Upper lobe of right lung (tissue), 1 donor: ENCODE data around the gene GVQW3. TPM values are rescaled to one million over a fixed set of nuclear protein-coding genes. Genes with fewer than 3 reads are reported as not detected.
A peak's percentile ranks its signal among the peaks of the same experiment; 100 is the strongest.

Source experiments
- ATAC-seq: fragments of 200-7000 bp; cut with Tn5 transposase; one replicate; pipeline ENCODE4 v1.9.1; 2020; ENCODE audit warnings: mild to moderate bottlenecking, moderate library complexity
- DNase-seq: peaks from one replicate; pipeline ENCODE4 v3.0.0-alpha.2; 2020
- H3K27ac ChIP-seq: fragments of 200-600 bp; one replicate; pipeline ENCODE4 v1.8.0; 2022
- H3K27me3 ChIP-seq: fragments of 200-600 bp; one replicate; pipeline ENCODE4 v1.8.0; 2022; ENCODE audit warnings: mild to moderate bottlenecking
- H3K36me3 ChIP-seq: fragments of 200-600 bp; one replicate; pipeline ENCODE4 v1.8.0; 2022
- H3K4me1 ChIP-seq: fragments of 200-600 bp; one replicate; pipeline ENCODE4 v1.8.0; 2022
- H3K4me3 ChIP-seq: fragments of 200-600 bp; one replicate; pipeline ENCODE4 v1.8.0; 2022; ENCODE audit warnings: mild to moderate bottlenecking
- H3K9me3 ChIP-seq: fragments of 200-600 bp; one replicate; pipeline ENCODE4 v1.8.0; 2022
- CTCF ChIP-seq: fragments of 200-600 bp; IDR thresholded peaks from one replicate; pipeline ENCODE4 v1.8.0; 2022; ENCODE audit warnings: antibody characterized with exemption
- intact Hi-C: fragments of 100-400 bp; cut with DNase I; formaldehyde crosslinking; loops from one replicate; pipeline ENCODE4 v1.11.0; 2022
- total RNA-seq: library from RNA; stranded (reverse); fragmentation: NEBNext Ultra II Directional; extraction: Animal tissue kit (Norgen Biotek cat#: 25700); gene quantifications from one replicate; pipeline ENCODE4 v1.2.1, GENCODE V29; 2021
- donor health status: DM: no; HTN: yes; CAD: no; lungs with severe emphysema.

GVQW3 gene
- total RNA-seq, 1 donor from 2014 or later = 2.0 TPM

DNA sequence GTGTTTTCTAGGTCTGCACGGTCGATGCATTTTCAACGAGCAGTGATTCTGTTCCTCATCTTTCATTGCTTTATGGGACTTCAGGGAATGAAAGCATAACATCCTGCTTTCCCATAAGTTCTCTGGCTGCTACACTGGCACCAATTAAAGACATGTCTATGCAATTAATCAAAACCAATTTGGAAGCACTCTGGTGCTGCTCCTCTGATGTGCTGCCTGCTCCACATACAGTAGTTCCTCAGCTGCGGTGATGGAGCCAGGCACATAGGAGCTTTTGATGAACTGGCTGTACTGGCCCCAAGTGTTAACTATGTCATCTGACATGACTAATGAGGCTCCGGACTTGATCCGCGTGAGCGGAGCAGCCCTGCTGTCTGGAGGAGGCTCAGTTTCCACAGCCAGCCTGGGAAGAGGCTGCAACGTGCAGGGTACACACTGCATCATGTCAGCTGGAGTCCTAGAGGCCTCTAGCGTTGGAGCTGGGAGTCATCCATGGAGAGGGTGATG lies 29.8 kb downstream of the GVQW3 start:
- ATAC-seq (no peak), DNase-seq (no peak)
- no peak overlapping the region for H3K4me3 ChIP-seq
- H3K4me1 ChIP-seq = no peaks in the 10 kb centered on the region
- no peaks in the 10 kb centered on the region for H3K9me3 ChIP-seq
- H3K27ac ChIP-seq = no peak overlapping the region
- H3K27me3 ChIP-seq = no peaks in the 10 kb centered on the region
- no peaks in the 10 kb centered on the region for H3K36me3 ChIP-seq
- intact Hi-C loops = no loop called here
- no peak for TF ChIP-seq CTCF

- no peaks in the 10 kb centered on the region for H3K27me3 ChIP-seq
- no peaks in the 10 kb centered on the region for H3K4me1 ChIP-seq
- intact Hi-C loops = no loop called here
- DNase-seq (no peak), ATAC-seq (no peak)
- H3K36me3 ChIP-seq = no peaks in the 10 kb centered on the region
- H3K27ac ChIP-seq = no peak overlapping the region
- no peak for TF ChIP-seq CTCF
- no peak overlapping the region for H3K4me3 ChIP-seq
- no peaks in the 10 kb centered on the region for H3K9me3 ChIP-seq
Observed at GRCh38 chr11:76415073-76415472, 34.0 kb downstream of the GVQW3 start.

GRCh38 chr11:76419896-76420295 lies 38.8 kb downstream of the GVQW3 start:
- ATAC-seq (peak; percentile 62), DNase-seq (no peak)
- Histone ChIP-seq H3K4me3 (no peak overlapping the region), H3K27me3 (no peaks in the 10 kb centered on the region), H3K36me3 (no peaks in the 10 kb centered on the region), H3K9me3 (no peaks in the 10 kb centered on the region), H3K4me1 (no peaks in the 10 kb centered on the region), H3K27ac (no peak overlapping the region)
- intact Hi-C loops = no loop called here
- peak; percentile 38 for TF ChIP-seq CTCF

DNA sequence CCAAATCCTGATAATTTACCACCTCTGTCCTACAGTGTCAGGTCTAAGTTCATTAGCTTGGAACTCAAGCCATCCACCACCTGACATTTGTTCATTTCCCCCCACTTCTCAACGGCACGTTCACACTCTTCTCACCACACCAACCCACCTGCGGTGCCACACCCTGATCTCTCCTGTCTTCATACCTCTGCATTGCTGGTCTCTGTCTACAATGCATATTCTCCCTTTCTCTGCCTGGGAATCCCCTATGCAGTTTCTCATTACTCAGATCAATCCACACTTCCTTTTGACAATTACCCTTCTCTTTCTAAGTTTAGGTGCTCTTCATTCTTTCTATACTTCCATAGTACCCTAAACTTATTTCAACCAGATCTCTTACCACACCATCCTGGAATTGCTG lies 43.3 kb downstream of the GVQW3 start:
- intact Hi-C loops = no loop called here
- no peaks in the 10 kb centered on the region for H3K9me3 ChIP-seq
- no peak for ATAC-seq

DNA sequence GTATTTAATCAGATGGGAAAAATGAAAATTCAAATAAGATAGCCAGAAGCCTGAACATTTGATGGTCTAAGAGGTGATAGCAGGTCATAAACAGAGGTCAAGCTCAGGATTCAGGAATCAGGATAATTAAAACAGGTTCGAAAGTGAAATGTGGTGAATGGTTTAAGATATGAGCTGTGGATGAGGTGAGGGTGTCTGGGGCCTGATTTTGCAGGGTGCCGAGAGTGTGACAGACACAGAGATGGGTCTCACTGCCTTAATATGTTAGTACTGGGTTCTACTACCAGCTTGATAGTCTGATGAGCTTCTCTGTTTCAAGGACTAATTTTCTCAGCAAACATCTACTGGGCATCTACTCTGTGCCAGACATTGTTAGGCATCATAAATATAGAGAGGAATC lies 43.8 kb downstream of the GVQW3 start:
- Histone ChIP-seq H3K27ac (no peak overlapping the region), H3K9me3 (no peaks in the 10 kb centered on the region), H3K4me3 (no peak overlapping the region), H3K4me1 (no peaks in the 10 kb centered on the region), H3K36me3 (no peaks in the 10 kb centered on the region), H3K27me3 (no peaks in the 10 kb centered on the region)
- ATAC-seq = no peak
- intact Hi-C loops = no loop called here
- no peak for DNase-seq
- no peak for TF ChIP-seq CTCF

More for the DNA sequence above, 43.3 kb downstream of the GVQW3 start:
- Histone ChIP-seq H3K4me3 (no peak overlapping the region), H3K27me3 (no peaks in the 10 kb centered on the region), H3K4me1 (no peaks in the 10 kb centered on the region), H3K36me3 (no peaks in the 10 kb centered on the region), H3K27ac (no peak overlapping the region)
- no peak for DNase-seq
- TF ChIP-seq CTCF = no peak

GRCh38 chr11:76426660-76427059 lies 45.5 kb downstream of the GVQW3 start:
- Histone ChIP-seq H3K4me3 (no peak overlapping the region), H3K27ac (no peak overlapping the region), H3K36me3 (no peaks in the 10 kb centered on the region), H3K9me3 (no peaks in the 10 kb centered on the region), H3K27me3 (no peaks in the 10 kb centered on the region), H3K4me1 (no peaks in the 10 kb centered on the region)
- no peak for ATAC-seq
- TF ChIP-seq CTCF = no peak
- intact Hi-C loops = no loop called here
- no peak for DNase-seq
